ENCODE results near the gene MSRB1.

Gene MSRB1

DNA sequence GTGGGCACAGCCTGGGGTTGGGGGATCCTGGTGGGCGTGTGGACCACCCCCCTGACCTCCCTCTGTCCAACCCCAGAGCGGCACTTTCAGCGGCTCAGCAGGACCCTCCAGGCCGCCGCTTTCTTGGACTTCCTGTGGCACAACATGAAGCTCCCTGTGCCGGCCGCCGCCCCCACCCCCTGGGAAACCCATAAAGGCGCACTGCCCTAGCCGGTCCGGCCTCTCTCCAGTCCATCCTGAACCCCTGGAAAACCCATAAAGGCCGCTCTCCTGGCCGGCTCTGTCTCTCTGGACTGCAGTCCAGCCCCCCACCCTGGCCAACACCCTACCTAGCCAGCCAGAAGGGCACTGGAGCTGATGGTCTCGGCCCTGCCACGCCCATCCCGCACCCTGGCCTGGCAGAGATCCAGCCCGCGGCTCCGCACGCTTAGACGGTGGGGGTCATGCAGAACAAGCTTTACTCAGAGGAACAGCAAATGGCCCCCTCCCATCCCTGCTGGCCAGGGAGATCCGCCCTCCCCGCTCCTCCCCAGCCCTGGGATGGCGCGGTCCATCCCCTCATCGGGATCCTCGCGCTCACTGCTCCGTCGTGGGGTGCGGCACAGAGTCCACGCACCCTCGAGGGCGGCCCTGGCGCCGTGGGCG, 35.6 kb upstream of the MSRB1 start:
- TF ChIP-seq, protein P1, sequence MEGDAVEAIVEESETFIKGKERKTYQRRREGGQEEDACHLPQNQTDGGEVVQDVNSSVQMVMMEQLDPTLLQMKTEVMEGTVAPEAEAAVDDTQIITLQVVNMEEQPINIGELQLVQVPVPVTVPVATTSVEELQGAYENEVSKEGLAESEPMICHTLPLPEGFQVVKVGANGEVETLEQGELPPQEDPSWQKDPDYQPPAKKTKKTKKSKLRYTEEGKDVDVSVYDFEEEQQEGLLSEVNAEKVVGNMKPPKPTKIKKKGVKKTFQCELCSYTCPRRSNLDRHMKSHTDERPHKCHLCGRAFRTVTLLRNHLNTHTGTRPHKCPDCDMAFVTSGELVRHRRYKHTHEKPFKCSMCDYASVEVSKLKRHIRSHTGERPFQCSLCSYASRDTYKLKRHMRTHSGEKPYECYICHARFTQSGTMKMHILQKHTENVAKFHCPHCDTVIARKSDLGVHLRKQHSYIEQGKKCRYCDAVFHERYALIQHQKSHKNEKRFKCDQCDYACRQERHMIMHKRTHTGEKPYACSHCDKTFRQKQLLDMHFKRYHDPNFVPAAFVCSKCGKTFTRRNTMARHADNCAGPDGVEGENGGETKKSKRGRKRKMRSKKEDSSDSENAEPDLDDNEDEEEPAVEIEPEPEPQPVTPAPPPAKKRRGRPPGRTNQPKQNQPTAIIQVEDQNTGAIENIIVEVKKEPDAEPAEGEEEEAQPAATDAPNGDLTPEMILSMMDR (IDR thresholded peaks at IDR 0.05; ENCODE audit: control insufficient read depth, insufficient read depth, low read depth, low read length, missing control alignments) = no peak
- no peak overlapping the region for H3K4me3 ChIP-seq (ENCODE audit: control insufficient read depth, low read depth, low read length)
- no peak for DNase-seq (ENCODE audit: low read depth)

DNA sequence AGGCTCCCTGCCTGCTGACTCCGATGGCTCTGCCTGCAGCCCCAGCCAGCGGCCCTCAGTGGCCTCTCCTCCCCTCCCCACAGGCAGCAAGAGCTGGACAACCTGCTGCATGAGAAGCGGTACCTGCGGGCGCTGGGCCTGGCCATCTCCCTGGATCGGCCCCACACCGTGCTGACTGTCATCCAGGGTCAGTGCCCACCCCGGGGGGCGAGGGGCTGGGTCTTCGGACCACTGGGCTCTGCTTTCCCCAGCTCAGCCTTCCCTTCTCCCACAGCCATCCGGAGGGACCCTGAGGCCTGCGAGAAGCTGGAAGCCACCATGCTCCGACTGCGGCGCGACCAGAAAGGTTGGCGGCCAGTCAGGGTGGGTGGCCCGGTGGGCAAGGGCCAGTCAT, 34.9 kb upstream of the MSRB1 start:
- H3K4me3 ChIP-seq (ENCODE audit: control insufficient read depth, low read depth, low read length) = no peak overlapping the region
- TF ChIP-seq, protein P1 (IDR thresholded peaks at IDR 0.05; ENCODE audit: control insufficient read depth, insufficient read depth, low read depth, low read length, missing control alignments) = no peak
- no peak for DNase-seq (ENCODE audit: low read depth)

DNA sequence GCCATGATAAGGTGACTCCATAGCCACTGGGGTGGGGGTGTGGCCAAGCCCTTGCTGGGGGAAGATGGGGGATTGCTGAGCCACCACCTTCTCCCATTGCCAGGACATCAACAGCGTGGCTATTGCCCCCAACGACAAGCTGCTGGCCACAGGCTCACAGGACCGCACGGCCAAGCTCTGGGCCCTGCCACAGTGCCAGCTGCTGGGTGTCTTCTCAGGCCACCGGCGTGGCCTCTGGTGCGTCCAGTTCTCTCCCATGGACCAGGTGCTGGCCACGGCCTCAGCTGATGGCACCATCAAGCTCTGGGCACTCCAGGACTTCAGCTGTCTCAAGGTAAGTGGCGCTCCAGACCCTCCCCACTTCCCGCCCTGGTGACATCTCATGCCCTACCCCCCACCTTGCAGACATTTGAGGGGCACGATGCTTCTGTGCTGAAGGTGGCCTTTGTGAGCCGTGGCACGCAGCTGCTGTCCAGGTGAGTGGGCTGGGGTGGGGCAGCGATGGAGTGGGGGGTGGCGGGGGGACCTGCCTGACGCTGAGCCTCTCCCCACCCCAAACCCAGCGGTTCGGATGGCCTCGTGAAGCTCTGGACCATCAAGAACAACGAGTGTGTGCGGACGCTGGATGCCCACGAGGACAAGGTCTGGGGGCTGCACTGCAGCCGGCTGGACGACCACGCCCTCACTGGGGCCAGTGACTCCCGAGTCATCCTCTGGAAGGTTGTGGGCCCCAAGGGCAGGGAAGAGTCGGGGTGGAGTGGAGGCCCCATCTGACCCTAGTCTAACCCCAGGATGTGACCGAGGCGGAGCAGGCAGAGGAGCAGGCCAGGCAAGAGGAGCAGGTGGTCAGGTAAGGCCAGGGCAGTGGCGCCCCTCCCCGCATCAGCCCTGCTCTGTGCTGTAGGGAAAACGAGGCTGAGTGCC, 34.2 kb upstream of the MSRB1 start:
- TF ChIP-seq, protein P1 (IDR thresholded peaks at IDR 0.05; ENCODE audit: control insufficient read depth, insufficient read depth, low read depth, low read length, missing control alignments) = no peak
- DNase-seq (ENCODE audit: low read depth) = no peak
- no peak overlapping the region for H3K4me3 ChIP-seq (ENCODE audit: control insufficient read depth, low read depth, low read length)

DNA sequence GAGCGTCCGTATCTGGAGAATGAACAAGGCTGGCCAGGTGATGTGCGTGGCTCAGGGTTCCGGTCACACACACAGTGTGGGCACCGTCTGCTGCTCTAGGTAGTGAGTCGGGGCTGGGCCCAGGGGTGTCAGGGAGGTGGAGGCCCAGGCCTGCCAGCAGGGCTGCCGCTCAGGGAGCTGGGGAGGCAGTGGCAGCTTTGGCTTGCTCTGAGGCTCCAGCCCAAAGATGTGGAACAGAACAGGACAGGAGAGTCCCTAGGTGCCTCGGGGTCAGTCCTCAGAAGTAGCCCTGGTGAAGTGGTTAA, 33.2 kb upstream of the MSRB1 start:
- no peak for DNase-seq (ENCODE audit: low read depth)
- H3K4me3 ChIP-seq (ENCODE audit: control insufficient read depth, low read depth, low read length) = no peak overlapping the region
- TF ChIP-seq, protein P1 (IDR thresholded peaks at IDR 0.05; ENCODE audit: control insufficient read depth, insufficient read depth, low read depth, low read length, missing control alignments) = no peak

DNA sequence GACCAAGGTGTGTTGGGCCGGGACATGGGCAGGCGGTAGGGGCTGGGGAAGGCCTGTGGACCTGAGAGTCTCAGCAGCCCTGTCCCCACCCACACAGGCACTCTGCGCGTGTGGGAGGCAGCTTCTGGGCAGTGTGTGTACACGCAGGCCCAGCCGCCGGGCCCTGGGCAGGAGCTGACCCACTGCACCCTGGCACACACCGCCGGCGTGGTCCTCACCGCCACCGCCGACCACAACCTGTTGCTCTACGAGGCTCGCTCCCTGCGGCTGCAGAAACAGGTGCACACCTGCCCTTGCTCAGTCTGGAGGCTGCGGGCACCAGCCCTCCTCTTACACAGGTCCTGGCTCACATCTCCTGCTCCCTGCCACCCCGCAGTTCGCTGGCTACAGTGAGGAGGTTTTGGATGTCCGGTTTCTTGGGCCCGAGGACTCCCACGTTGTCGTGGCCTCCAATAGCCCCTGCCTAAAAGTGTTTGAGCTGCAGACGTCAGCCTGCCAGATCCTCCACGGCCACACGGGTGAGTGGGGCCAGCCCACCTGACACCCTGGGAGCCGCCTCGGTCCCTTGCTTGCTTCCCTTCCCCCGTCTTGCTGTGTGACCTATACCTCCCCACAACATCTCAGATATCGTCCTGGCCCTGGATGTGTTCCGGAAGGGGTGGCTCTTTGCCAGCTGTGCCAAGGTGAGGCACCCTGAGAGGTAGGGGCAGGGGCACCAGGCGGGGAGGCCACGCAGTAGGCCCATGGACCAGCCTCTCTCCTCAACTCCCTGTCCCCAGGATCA, 32.6 kb upstream of the MSRB1 start:
- no peak for DNase-seq (ENCODE audit: low read depth)
- H3K4me3 ChIP-seq (ENCODE audit: control insufficient read depth, low read depth, low read length) = no peak overlapping the region
- TF ChIP-seq, protein P1 (IDR thresholded peaks at IDR 0.05; ENCODE audit: control insufficient read depth, insufficient read depth, low read depth, low read length, missing control alignments) = no peak

DNA sequence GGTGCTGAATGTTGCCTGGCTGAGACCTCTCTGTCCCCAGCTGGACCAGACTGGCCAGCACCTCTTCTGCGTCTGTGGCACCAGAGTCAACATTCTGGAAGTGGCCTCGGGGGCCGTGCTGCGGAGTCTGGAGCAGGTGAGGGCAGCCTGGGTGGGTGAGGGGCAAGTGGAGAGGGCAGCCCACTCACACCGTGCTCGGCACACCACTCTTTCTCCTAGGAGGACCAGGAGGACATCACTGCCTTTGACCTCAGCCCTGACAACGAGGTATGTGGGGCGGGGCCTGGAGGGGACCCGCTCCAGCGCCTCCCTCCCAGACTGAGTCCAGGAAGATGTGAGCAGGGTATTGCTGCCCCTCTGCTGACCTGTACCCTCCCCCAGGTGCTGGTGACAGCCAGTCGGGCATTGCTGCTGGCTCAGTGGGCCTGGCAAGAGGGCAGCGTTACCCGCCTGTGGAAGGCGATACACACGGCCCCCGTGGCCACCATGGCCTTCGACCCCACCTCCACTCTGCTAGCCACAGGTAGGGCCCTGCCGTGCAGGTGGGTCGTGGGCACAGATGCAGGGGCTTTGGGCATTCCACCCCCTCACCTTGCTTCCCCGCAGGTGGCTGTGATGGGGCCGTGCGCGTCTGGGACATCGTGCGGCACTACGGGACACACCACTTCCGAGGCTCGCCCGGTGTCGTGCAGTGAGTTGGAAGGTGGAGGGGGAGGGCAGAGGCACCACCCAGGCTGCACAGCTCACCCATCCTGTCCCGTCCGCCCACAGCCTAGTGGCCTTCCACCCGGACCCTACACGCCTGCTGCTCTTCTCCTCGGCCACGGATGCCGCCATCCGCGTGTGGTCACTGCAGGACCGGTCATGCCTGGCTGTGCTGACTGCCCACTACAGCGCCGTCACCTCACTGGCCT, 31.4 kb upstream of the MSRB1 start:
- no peak overlapping the region for H3K4me3 ChIP-seq (ENCODE audit: control insufficient read depth, low read depth, low read length)
- TF ChIP-seq, protein P1 (IDR thresholded peaks at IDR 0.05; ENCODE audit: control insufficient read depth, insufficient read depth, low read depth, low read length, missing control alignments) = no peak
- no peak for DNase-seq (ENCODE audit: low read depth)

Measured in AG09309 (cell line).